Activated CD4-positive, alpha-beta T cell treated with anti-CD3 and anti-CD28 coated beads for 24 hours (primary cell): ENCODE measurements around the gene TRAF1.

Experiments used
- DNase-seq, 2 donors: peaks; one replicate each; pipeline ENCODE4 v3.0.0-alpha.2; 2020; ENCODE audit warnings: low read depth in 2 of 2

The TRAF1 gene

GRCh38 chr9:120905315-120906164 lies 21.1 kb downstream of the TRAF1 start:
- DNase-seq = no peak

- no peak for DNase-seq
Observed at GRCh38 chr9:120904978-120905301, 21.7 kb downstream of the TRAF1 start.

- no peak for DNase-seq
Observed at GRCh38 chr9:120904061-120904977, 22.3 kb downstream of the TRAF1 start.

- no peak for DNase-seq
Observed at GRCh38 chr9:120902569-120903535, 23.7 kb downstream of the TRAF1 start.

GRCh38 chr9:120901755-120902568 lies 24.6 kb downstream of the TRAF1 start:
- DNase-seq = no peak

GRCh38 chr9:120900824-120901223 lies 25.8 kb downstream of the TRAF1 start:
- no peak for DNase-seq

GRCh38 chr9:120899490-120900068 lies 27.0 kb downstream of the TRAF1 start:
- no peak for DNase-seq

- no peak for DNase-seq
Observed at GRCh38 chr9:120898396-120898795, 28.2 kb downstream of the TRAF1 start.

- no peak for DNase-seq
Observed at GRCh38 chr9:120895951-120896350, 30.6 kb downstream of the TRAF1 start.

GRCh38 chr9:120894321-120895148 lies 32.1 kb downstream of the TRAF1 start:
- no peak for DNase-seq

- no peak for DNase-seq
Observed at GRCh38 chr9:120893611-120894307, 32.8 kb downstream of the TRAF1 start.

GRCh38 chr9:120892748-120893610 lies 33.6 kb downstream of the TRAF1 start:
- no peak for DNase-seq

GRCh38 chr9:120891884-120892747 lies 34.5 kb downstream of the TRAF1 start:
- no peak for DNase-seq

- DNase-seq = no peak
Observed at GRCh38 chr9:120891245-120891883, 35.2 kb downstream of the TRAF1 start.

- DNase-seq = no peak
Observed at GRCh38 chr9:120890320-120891244, 36.0 kb downstream of the TRAF1 start.
